Gastroesophageal sphincter (tissue), 4 donors: ENCODE data around the gene GSG1L. TPM values are rescaled to one million over a fixed set of nuclear protein-coding genes. Genes with fewer than 3 reads are reported as not detected.

ENCODE experiments used
- ATAC-seq: fragments of 150-250 bp; one replicate; pipeline ENCODE4 v1.9.1; 2016; ENCODE audit warnings: mild to moderate bottlenecking, moderate library complexity
- H3K27ac ChIP-seq, 4 donors: fragments of 200-600 bp; sonication (generic) in 3 of 4; 1 replicate in 3 of 4; 2 replicates in 1 of 4; pipeline ENCODE4 v1.5.1; 2016 to 2019
- H3K27me3 ChIP-seq: fragments of 200-600 bp; sonication (generic); one replicate; pipeline ENCODE4 v1.5.1; 2019
- H3K36me3 ChIP-seq, 2 donors: fragments of 200-600 bp; sonication (generic); one replicate each; pipeline ENCODE4 v1.5.1; 2019; ENCODE audit warnings: control low read depth in 1 of 2
- H3K4me1 ChIP-seq, 3 donors: fragments of 200-600 bp; sonication (generic); 1 replicate in 2 of 3; 2 replicates in 1 of 3; pipeline ENCODE4 v1.5.1; 2016 to 2019; ENCODE audit warnings: control low read depth in 2 of 3
- H3K4me3 ChIP-seq, 2 donors: fragments of 200-600 bp; sonication (generic); one replicate each; pipeline ENCODE4 v1.5.1; 2019; ENCODE audit warnings: mild to moderate bottlenecking in 1 of 2, moderate library complexity in 1 of 2
- H3K9me3 ChIP-seq, 3 donors: fragments of 200-600 bp; sonication (generic); one replicate each; pipeline ENCODE4 v1.5.1; 2017 to 2019; ENCODE audit warnings: control low read depth in 2 of 3
- CTCF ChIP-seq, 4 experiments: fragments of 200-600 bp in 2 of 4; fragments of 450-650 bp in 2 of 4; sonication (generic) in 1 of 4; IDR thresholded peaks; one replicate each; pipeline ENCODE4 v1.5.1; 2017 to 2019; ENCODE audit warnings: antibody characterized with exemption in 4 of 4, mild to moderate bottlenecking in 2 of 4, moderate library complexity in 2 of 4
- EP300 ChIP-seq: sonication (generic); formaldehyde crosslinking; IDR thresholded peaks from one replicate; pipeline ENCODE4 v1.6.1; 2017; ENCODE audit warnings: antibody characterized with exemption, mild to moderate bottlenecking
- POLR2A ChIP-seq, 2 donors: fragments of 450-650 bp; IDR thresholded peaks; one replicate each; pipeline ENCODE4 v1.6.1; 2017; ENCODE audit warnings: antibody characterized with exemption in 2 of 2, mild to moderate bottlenecking in 2 of 2, moderate library complexity in 1 of 2
- POLR2AphosphoS5 ChIP-seq: sonication (generic); formaldehyde crosslinking; IDR thresholded peaks from one replicate; pipeline ENCODE4 v1.6.1; 2017; ENCODE audit warnings: antibody characterized with exemption
- WGBS, 2 donors: methylation state at CpG; one replicate each; pipeline ENCODE4 v1.1.5; 2018; ENCODE audit warnings: low coverage in 1 of 2; 5-methylcytosine and 5-hydroxymethylcytosine counted together
- total RNA-seq, 4 donors: library from RNA; depleted of rRNA; stranded (reverse); fragments of >200 nt; gene quantifications; one replicate each; pipeline ENCODE4 v1.1.0, GENCODE V29; 2016

The GSG1L gene
- total RNA-seq, 4 donors from 2014 or later, result 1.0 TPM; not detected in 3

DNA sequence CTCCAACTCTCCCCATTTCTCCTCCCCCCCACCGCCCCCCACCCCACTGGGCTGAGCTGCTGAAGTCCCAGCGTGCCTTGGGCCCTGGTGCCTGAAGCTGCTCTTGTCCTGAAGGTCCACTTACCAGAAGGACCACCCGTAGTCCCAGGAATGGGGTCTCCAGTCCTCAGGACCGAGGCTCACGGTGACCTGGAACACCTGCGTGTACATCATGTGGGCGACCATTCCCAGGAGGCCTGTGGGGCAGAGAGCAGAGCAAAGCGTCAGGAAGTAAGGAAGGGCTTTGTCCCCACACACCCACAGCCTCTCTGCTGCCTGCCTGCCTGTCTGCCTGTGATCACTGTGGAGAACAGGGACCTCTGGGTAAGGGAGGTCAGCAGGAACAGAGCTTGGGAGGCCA, 218.7 kb downstream of the GSG1L start:
- H3K4me1 ChIP-seq, result no peaks in the 10 kb centered on the region
- no peak for ATAC-seq
- no peaks in the 10 kb centered on the region for H3K9me3 ChIP-seq
- H3K27ac ChIP-seq, result no peak overlapping the region
- H3K27me3 ChIP-seq, result peaks cover 63% of the 10 kb centered on the region
- H3K36me3 ChIP-seq, result no peaks in the 10 kb centered on the region
- no peak overlapping the region for H3K4me3 ChIP-seq
- 93% methylated on average over 3 of the region's 8 CpGs; no CpG with 5 or more reads in 1 of the 2 donors for WGBS, 2 donors
- no peak for TF ChIP-seq POLR2A (IDR thresholded peaks at IDR 0.05)
- no peak for TF ChIP-seq POLR2AphosphoS5
- TF ChIP-seq CTCF (IDR thresholded peaks at IDR 0.05), result no peak
- TF ChIP-seq EP300, result no peak

DNA sequence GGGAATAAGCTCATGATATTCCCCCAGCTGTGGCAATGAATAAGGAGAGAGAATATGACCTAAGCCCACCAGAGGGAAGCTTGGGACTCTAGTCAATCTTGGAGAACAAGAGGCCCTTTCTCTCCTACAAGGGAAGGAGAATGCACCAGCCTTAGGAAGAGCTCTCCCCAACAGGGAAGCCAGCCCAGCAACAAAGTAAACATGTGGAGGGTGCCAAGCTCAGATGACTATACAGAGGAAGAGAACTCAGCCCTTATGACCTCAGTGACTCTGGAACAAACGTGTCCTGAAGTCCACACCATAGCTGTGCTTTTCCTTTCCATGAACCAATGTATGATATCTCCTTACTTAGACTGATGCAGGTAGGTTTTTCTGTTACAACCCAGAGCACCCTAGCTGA, 219.7 kb downstream of the GSG1L start:
- WGBS, 2 donors, result 0 to 25% methylated on average over 1 of the region's 1 CpG
- no peaks in the 10 kb centered on the region for H3K36me3 ChIP-seq
- no peak for ATAC-seq
- no peak for TF ChIP-seq EP300
- no peak for TF ChIP-seq POLR2A (IDR thresholded peaks at IDR 0.05)
- TF ChIP-seq POLR2AphosphoS5, result no peak
- TF ChIP-seq CTCF (IDR thresholded peaks at IDR 0.05), result no peak
- no peaks in the 10 kb centered on the region for H3K4me1 ChIP-seq
- no peaks in the 10 kb centered on the region for H3K9me3 ChIP-seq
- H3K27ac ChIP-seq, result no peak overlapping the region
- peaks cover 61% of the 10 kb centered on the region for H3K27me3 ChIP-seq
- H3K4me3 ChIP-seq, result no peak overlapping the region

DNA sequence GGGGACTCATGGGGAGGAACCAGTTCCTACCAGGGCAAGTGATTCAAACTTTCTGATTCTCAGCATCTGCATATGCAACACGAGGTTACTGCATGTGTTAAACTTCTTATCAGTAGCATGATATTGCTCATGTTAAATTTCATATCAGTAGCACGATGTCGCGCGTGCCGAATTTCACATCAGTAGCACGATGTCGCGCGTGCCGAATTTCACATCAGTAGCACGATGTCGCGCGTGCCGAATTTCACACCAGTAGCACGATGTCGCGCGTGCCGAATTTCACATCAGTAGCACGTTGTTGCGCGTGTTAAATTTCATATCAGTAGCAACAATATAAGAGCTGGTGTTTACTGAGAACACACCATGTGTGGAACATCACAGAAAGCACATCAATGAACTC, 221.6 kb downstream of the GSG1L start:
- TF ChIP-seq CTCF (IDR thresholded peaks at IDR 0.05) (no peak), POLR2AphosphoS5 (no peak), POLR2A (IDR thresholded peaks at IDR 0.05) (no peak), EP300 (no peak)
- WGBS, 2 donors, result 83 to 84% methylated on average over 16 to 24 of the region's 24 CpGs
- H3K4me1 ChIP-seq, result no peaks in the 10 kb centered on the region
- no peak for ATAC-seq
- H3K27ac ChIP-seq, result no peak overlapping the region
- no peak overlapping the region for H3K4me3 ChIP-seq
- H3K9me3 ChIP-seq, result peaks cover 0 to under 1% (median 0%) of the 10 kb centered on the region in 3 donors
- H3K27me3 ChIP-seq, result peaks cover 61% of the 10 kb centered on the region
- no peaks in the 10 kb centered on the region for H3K36me3 ChIP-seq

DNA sequence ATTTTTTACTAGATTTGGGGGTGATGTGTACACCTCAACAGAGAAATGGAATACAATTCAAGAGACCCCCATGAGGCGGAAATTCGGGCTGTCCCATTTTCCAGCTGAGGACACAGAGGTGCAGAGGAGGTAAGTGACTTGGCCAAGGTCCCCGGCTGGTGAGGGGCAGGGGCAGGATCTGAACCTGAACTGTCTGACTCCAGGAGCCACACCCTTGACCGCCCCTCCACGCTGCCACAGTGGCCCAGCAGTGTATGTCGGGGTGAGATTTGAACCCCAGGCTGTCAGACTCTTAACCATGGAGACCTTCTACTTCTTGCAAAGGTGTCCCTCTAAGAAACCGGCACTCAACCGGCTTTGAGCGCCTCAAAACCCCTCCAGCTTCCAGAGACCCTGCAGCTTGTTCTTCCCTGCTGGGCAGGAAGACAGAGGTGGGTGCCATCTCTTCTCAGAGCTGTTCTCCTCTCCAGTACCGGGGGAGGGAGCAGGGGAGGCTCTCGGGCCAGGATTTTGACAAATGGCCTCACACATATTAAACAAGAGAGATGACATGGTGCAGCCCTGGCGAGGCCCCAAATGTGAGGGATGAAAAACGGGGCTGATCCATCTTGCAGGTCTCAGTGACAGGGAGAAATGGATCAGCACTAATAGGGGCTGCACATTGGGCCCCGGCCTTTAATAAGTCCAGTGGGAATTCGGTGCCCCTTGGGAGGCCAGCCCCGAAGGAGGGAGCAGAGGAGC, 222.3 kb downstream of the GSG1L start:
- Histone ChIP-seq H3K36me3 (no peaks in the 10 kb centered on the region), H3K9me3 (peaks cover 0 to 8% (median 0%) of the 10 kb centered on the region in 3 donors), H3K27me3 (peaks cover 55% of the 10 kb centered on the region), H3K4me3 (no peak overlapping the region), H3K27ac (no peak overlapping the region), H3K4me1 (no peaks in the 10 kb centered on the region)
- TF ChIP-seq POLR2AphosphoS5, result no peak
- TF ChIP-seq EP300, result no peak
- TF ChIP-seq CTCF (IDR thresholded peaks at IDR 0.05), result no peak
- no peak for TF ChIP-seq POLR2A (IDR thresholded peaks at IDR 0.05)
- 87% methylated on average over 6 of the region's 16 CpGs; no CpG with 5 or more reads in 1 of the 2 donors for WGBS, 2 donors
- no peak for ATAC-seq
